Body of pancreas (tissue), 4 donors: Measurements from ENCODE around the gene HIBADH. TPM values are rescaled to one million over a fixed set of nuclear protein-coding genes. Genes with fewer than 3 reads are reported as not detected.

Experiments used
- ATAC-seq: fragments of 150-250 bp; one replicate; pipeline ENCODE4 v1.9.1; 2016
- DNase-seq, 4 donors: peaks; one replicate each; pipeline ENCODE4 v3.0.0-alpha.2; 2019
- H3K27ac ChIP-seq, 4 donors: fragments of 200-600 bp; sonication (generic); 1 replicate in 3 of 4; 2 replicates in 1 of 4; pipeline versions ENCODE4 v1.5.1 to v1.6.1; 2016 to 2019; ENCODE audit warnings: mild to moderate bottlenecking in 1 of 4, mixed read lengths in 1 of 4, moderate library complexity in 1 of 4
- H3K27me3 ChIP-seq, 2 donors: fragments of 200-600 bp; sonication (generic); one replicate each; pipeline ENCODE4 v1.6.0; 2016; ENCODE audit warnings: mild to moderate bottlenecking in 1 of 2
- H3K36me3 ChIP-seq, 2 donors: fragments of 200-600 bp; sonication (generic); replicated peaks in 1 of 2; 2 replicates each; pipeline ENCODE4 v1.5.1; 2016; ENCODE audit warnings: low read depth in 2 of 2; ENCODE audit not compliant: insufficient read depth in 1 of 2
- H3K4me1 ChIP-seq: fragments of 200-600 bp; sonication (generic); one replicate; pipeline ENCODE4 v1.6.0; 2016
- H3K4me3 ChIP-seq, 2 donors: fragments of 200-600 bp; sonication (generic); 1 replicate in 1 of 2; 2 replicates in 1 of 2; pipeline ENCODE4 v1.5.1; 2016 to 2019
- H3K9me3 ChIP-seq, 3 donors: fragments of 200-600 bp; sonication (generic); 1 replicate in 2 of 3; 2 replicates in 1 of 3; pipeline ENCODE4 v1.5.1; 2016
- POLR2A ChIP-seq, 3 donors: fragments of 450-650 bp; IDR thresholded peaks; one replicate each; pipeline ENCODE4 v1.6.1; 2016; ENCODE audit warnings: antibody characterized with exemption in 3 of 3, mild to moderate bottlenecking in 2 of 3
- WGBS, 2 donors: methylation state at CpG; one replicate each; pipeline ENCODE4 v1.1.5; 2017; 5-methylcytosine and 5-hydroxymethylcytosine counted together
- intact Hi-C: fragments of 100-400 bp; cut with DNase I; formaldehyde crosslinking; loops from one replicate; pipeline ENCODE4 v1.15.1; 2023
- total RNA-seq, 2 donors: library from RNA; depleted of rRNA; stranded (reverse); fragments of >200 nt; gene quantifications; one replicate each; pipeline ENCODE4 v1.1.0, GENCODE V29; 2016
- TF ChIP-seq, protein P1 (sequence below), 7 experiments: fragments of 450-650 bp in 4 of 7; fragments of 200-600 bp in 3 of 7; sonication (generic) in 3 of 7; IDR thresholded peaks; one replicate each; pipeline ENCODE4 v1.5.1; 2016 to 2019; ENCODE audit warnings: antibody characterized with exemption in 7 of 7

HIBADH gene
- total RNA-seq, 2 donors from 2014 or later, result 22.1 to 31.0 TPM

DNA sequence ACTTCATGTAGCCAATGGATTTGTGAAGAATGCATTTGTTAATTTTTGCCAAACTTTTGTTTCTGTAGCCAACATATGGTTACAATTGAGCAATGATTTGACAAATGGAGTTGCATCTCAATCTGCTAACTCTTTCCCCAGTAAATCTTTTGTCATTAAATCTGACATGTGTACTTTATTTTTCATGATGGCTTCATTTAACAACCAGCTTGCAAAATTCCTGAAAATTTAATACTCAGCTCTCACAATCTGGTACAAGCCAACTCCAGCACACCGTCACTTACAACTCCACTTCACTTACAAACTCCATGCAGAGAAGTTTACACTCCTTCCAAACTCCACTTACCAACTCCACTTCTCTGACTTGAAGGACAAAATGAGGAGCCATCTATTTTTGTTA lies 26.5 kb upstream of the HIBADH start:
- WGBS, 2 donors, result 85 to 88% methylated on average over 1 of the region's 1 CpG
- H3K9me3 ChIP-seq, result no peaks in the 10 kb centered on the region
- intact Hi-C loops, result no loop called here
- no peak for DNase-seq
- H3K27me3 ChIP-seq, result no peaks in the 10 kb centered on the region
- H3K27ac ChIP-seq, result no peak overlapping the region
- no peaks in the 10 kb centered on the region for H3K36me3 ChIP-seq
- TF ChIP-seq POLR2A (IDR thresholded peaks at IDR 0.05), result no peak
- TF ChIP-seq, protein P1, sequence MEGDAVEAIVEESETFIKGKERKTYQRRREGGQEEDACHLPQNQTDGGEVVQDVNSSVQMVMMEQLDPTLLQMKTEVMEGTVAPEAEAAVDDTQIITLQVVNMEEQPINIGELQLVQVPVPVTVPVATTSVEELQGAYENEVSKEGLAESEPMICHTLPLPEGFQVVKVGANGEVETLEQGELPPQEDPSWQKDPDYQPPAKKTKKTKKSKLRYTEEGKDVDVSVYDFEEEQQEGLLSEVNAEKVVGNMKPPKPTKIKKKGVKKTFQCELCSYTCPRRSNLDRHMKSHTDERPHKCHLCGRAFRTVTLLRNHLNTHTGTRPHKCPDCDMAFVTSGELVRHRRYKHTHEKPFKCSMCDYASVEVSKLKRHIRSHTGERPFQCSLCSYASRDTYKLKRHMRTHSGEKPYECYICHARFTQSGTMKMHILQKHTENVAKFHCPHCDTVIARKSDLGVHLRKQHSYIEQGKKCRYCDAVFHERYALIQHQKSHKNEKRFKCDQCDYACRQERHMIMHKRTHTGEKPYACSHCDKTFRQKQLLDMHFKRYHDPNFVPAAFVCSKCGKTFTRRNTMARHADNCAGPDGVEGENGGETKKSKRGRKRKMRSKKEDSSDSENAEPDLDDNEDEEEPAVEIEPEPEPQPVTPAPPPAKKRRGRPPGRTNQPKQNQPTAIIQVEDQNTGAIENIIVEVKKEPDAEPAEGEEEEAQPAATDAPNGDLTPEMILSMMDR (IDR thresholded peaks at IDR 0.05), result no peak
- no peak for ATAC-seq
- no peak overlapping the region for H3K4me3 ChIP-seq
- no peaks in the 10 kb centered on the region for H3K4me1 ChIP-seq

DNA sequence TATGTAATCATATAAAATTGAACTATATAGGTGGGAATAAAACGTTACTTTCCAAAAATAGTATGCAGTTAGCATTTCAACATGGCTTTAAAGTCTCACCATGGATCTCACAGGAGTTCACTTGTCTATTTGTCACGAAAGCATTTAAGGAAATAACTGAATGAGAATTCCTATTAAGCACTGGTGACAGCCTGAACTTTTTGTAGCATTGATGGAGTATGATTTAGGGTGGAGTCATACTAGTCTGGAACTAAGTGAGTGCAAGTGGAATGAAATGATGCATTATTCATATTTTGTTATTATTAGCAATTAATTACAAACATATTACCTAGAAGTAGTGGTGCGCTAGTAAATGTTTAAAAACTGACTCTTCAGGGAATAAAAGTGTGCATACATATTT lies 26.0 kb upstream of the HIBADH start:
- intact Hi-C loops, result no loop called here
- no peaks in the 10 kb centered on the region for H3K36me3 ChIP-seq
- H3K4me3 ChIP-seq, result no peak overlapping the region
- H3K9me3 ChIP-seq, result no peaks in the 10 kb centered on the region
- WGBS, 2 donors, result 74 to 80% methylated on average over 3 of the region's 3 CpGs
- ATAC-seq (no peak), DNase-seq (no peak)
- H3K4me1 ChIP-seq, result no peaks in the 10 kb centered on the region
- H3K27me3 ChIP-seq, result no peaks in the 10 kb centered on the region
- H3K27ac ChIP-seq, result no peak overlapping the region
- TF ChIP-seq POLR2A (IDR thresholded peaks at IDR 0.05), result no peak
- TF ChIP-seq, protein P1 (IDR thresholded peaks at IDR 0.05), result no peak

DNA sequence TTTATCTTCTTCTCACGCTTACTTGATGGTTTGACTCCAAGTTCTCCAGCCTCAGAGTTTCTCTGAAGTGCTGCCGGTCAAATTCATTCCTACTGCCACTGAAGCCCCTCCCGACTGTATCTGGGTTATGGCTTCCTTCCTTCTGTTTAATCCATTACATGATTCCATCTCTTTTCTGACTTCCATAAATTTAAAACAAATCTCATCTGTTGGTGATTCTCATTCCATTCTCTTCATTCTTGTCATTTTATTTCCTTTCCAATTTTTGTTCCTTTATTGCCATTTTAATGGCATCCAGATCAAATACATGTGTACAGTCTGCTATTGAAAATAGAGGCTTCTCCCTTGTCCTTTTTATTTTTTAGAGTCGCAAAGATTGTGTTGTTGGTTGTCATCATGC lies 25.4 kb upstream of the HIBADH start:
- Histone ChIP-seq H3K9me3 (no peaks in the 10 kb centered on the region), H3K36me3 (no peaks in the 10 kb centered on the region), H3K27ac (no peak overlapping the region), H3K4me1 (no peaks in the 10 kb centered on the region), H3K4me3 (no peak overlapping the region), H3K27me3 (no peaks in the 10 kb centered on the region)
- TF ChIP-seq POLR2A (IDR thresholded peaks at IDR 0.05), result no peak
- TF ChIP-seq, protein P1 (IDR thresholded peaks at IDR 0.05), result no peak
- intact Hi-C loops, result no loop called here
- ATAC-seq (no peak), DNase-seq (no peak)
- 82 to 90% methylated on average over 4 of the region's 4 CpGs for WGBS, 2 donors

DNA sequence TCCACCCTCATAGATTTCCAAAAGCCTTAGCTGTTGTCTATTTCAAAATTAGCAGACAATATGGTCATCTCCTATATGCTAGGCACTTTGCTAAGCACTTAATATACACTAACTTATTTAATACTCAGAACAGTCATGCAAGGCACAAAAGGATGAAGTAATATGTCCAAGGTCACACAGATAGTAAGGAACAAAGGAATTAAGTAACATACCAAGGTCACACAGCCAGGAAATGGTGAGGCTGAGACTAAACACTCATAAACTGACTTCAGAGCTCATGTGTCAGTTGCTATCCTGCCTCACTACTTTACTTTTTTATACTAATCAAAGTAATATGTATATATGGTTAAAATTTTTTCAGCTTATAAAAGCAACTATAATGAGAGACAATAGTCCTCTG lies 23.6 kb upstream of the HIBADH start:
- H3K27ac ChIP-seq, result no peak overlapping the region
- no peaks in the 10 kb centered on the region for H3K9me3 ChIP-seq
- no peak for ATAC-seq
- H3K27me3 ChIP-seq, result no peaks in the 10 kb centered on the region
- no peaks in the 10 kb centered on the region for H3K4me1 ChIP-seq
- TF ChIP-seq, protein P1 (IDR thresholded peaks at IDR 0.05), result no peak
- TF ChIP-seq POLR2A (IDR thresholded peaks at IDR 0.05), result no peak
- no peak for DNase-seq
- no peaks in the 10 kb centered on the region for H3K36me3 ChIP-seq
- no peak overlapping the region for H3K4me3 ChIP-seq
- intact Hi-C loops, result no loop called here

DNA sequence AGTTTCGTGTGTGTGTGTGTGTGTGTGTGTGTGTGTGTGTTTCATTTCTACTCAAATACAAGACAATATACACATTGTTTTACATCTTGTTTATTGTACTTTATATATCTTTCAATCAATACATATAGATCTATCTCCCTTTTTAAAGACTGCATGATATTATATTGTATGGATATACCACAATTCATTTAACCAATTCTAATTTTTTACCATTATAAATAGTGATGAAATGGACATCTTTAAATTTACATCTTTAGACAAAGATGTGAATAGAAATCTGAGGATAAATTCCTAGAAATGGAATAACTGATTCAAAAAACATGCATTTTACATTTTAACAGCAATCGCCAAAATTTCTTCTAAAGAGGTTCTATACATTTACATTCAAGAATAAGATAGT lies 23.2 kb upstream of the HIBADH start:
- no peaks in the 10 kb centered on the region for H3K4me1 ChIP-seq
- no peaks in the 10 kb centered on the region for H3K27me3 ChIP-seq
- DNase-seq (no peak), ATAC-seq (no peak)
- H3K9me3 ChIP-seq, result no peaks in the 10 kb centered on the region
- H3K4me3 ChIP-seq, result no peak overlapping the region
- H3K27ac ChIP-seq, result no peak overlapping the region
- intact Hi-C loops, result no loop called here
- WGBS, 2 donors, result 64 to 79% methylated on average over 2 of the region's 2 CpGs
- no peaks in the 10 kb centered on the region for H3K36me3 ChIP-seq
- no peak for TF ChIP-seq POLR2A (IDR thresholded peaks at IDR 0.05)
- TF ChIP-seq, protein P1 (IDR thresholded peaks at IDR 0.05), result no peak
